Ishikawa (cell line): ENCODE measurements around the gene SLC39A6.

Experiments
- CEBPB ChIP-seq: IDR thresholded peaks from 2 replicates; pipeline ENCODE4 v1.6.1; 2012
- EGR1 ChIP-seq: IDR thresholded peaks from 2 replicates; pipeline ENCODE4 v1.6.1; 2012
- EP300 ChIP-seq: IDR thresholded peaks from 2 replicates; pipeline ENCODE4 v1.6.1; 2012; ENCODE audit warnings: borderline replicate concordance
- FOXM1 ChIP-seq: IDR thresholded peaks from 2 replicates; pipeline ENCODE4 v1.6.1; 2012; ENCODE audit warnings: low read depth, borderline replicate concordance
- NFIC ChIP-seq: IDR thresholded peaks from 2 replicates; pipeline ENCODE4 v1.6.1; 2012
- RAD21 ChIP-seq: IDR thresholded peaks from 2 replicates; pipeline ENCODE4 v1.6.1; 2012; ENCODE audit warnings: low read depth
- TAF1 ChIP-seq: IDR thresholded peaks from 2 replicates; pipeline ENCODE4 v1.6.1; 2012; ENCODE audit warnings: low read depth, mild to moderate bottlenecking
- TCF12 ChIP-seq: IDR thresholded peaks from 2 replicates; pipeline ENCODE4 v1.6.1; 2012; ENCODE audit warnings: low read depth
- TEAD4 ChIP-seq: IDR thresholded peaks from 2 replicates; pipeline ENCODE4 v1.6.1; 2012
- YY1 ChIP-seq: IDR thresholded peaks from 2 replicates; pipeline ENCODE4 v1.6.1; 2012; ENCODE audit warnings: low read depth
- ZBTB7A ChIP-seq: IDR thresholded peaks from 2 replicates; pipeline ENCODE4 v1.6.1; 2012; ENCODE audit warnings: low read depth
- TF ChIP-seq, protein P1 (sequence below): IDR thresholded peaks from 2 replicates; pipeline ENCODE4 v1.6.1; 2012; ENCODE audit warnings: low read depth, mild to moderate bottlenecking
- TF ChIP-seq, protein P2 (sequence below): IDR thresholded peaks from 2 replicates; pipeline ENCODE4 v1.6.1; 2012
- TF ChIP-seq, protein P3 (sequence below): IDR thresholded peaks from 2 replicates; pipeline ENCODE4 v1.6.1; 2012

DNA sequence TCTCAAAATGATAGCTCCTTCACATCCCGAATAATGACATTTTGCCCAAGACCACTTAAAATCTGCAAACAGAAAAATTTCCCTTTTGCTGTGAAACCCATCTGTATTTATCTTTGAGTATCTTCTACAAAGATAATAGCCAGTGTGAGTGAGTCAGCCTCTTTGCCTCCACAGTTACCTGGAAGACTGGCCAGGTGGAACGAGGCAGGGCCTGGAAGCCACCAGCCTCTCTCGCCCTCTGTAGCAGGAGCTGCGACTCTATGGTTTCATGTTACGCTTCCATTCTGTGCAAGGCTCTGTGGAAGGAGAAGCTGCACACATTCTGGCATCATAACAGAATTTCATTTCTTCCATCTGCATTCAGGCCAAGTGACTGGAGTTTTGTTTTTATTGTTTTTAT is 10.1 kb upstream of the SLC39A6 start:
- TF ChIP-seq YY1 (no peak), CEBPB (no peak), EP300 (no peak), RAD21 (no peak), TCF12 (no peak), TAF1 (no peak), EGR1 (no peak), TEAD4 (no peak), ZBTB7A (no peak), FOXM1 (no peak), NFIC (no peak)
- TF ChIP-seq, protein P1, sequence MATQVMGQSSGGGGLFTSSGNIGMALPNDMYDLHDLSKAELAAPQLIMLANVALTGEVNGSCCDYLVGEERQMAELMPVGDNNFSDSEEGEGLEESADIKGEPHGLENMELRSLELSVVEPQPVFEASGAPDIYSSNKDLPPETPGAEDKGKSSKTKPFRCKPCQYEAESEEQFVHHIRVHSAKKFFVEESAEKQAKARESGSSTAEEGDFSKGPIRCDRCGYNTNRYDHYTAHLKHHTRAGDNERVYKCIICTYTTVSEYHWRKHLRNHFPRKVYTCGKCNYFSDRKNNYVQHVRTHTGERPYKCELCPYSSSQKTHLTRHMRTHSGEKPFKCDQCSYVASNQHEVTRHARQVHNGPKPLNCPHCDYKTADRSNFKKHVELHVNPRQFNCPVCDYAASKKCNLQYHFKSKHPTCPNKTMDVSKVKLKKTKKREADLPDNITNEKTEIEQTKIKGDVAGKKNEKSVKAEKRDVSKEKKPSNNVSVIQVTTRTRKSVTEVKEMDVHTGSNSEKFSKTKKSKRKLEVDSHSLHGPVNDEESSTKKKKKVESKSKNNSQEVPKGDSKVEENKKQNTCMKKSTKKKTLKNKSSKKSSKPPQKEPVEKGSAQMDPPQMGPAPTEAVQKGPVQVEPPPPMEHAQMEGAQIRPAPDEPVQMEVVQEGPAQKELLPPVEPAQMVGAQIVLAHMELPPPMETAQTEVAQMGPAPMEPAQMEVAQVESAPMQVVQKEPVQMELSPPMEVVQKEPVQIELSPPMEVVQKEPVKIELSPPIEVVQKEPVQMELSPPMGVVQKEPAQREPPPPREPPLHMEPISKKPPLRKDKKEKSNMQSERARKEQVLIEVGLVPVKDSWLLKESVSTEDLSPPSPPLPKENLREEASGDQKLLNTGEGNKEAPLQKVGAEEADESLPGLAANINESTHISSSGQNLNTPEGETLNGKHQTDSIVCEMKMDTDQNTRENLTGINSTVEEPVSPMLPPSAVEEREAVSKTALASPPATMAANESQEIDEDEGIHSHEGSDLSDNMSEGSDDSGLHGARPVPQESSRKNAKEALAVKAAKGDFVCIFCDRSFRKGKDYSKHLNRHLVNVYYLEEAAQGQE = no peak
- TF ChIP-seq, protein P2, sequence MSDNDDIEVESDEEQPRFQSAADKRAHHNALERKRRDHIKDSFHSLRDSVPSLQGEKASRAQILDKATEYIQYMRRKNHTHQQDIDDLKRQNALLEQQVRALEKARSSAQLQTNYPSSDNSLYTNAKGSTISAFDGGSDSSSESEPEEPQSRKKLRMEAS = no peak
- TF ChIP-seq, protein P3, sequence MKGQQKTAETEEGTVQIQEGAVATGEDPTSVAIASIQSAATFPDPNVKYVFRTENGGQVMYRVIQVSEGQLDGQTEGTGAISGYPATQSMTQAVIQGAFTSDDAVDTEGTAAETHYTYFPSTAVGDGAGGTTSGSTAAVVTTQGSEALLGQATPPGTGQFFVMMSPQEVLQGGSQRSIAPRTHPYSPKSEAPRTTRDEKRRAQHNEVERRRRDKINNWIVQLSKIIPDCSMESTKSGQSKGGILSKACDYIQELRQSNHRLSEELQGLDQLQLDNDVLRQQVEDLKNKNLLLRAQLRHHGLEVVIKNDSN = no peak
